ENCODE data around the gene TRPM4. TPM values are rescaled to one million over a fixed set of nuclear protein-coding genes. Genes with fewer than 3 reads are reported as not detected.

TRPM4 gene
- total RNA-seq, 2 experiments from 2014 or later = 20.9 to 44.2 TPM

DNA sequence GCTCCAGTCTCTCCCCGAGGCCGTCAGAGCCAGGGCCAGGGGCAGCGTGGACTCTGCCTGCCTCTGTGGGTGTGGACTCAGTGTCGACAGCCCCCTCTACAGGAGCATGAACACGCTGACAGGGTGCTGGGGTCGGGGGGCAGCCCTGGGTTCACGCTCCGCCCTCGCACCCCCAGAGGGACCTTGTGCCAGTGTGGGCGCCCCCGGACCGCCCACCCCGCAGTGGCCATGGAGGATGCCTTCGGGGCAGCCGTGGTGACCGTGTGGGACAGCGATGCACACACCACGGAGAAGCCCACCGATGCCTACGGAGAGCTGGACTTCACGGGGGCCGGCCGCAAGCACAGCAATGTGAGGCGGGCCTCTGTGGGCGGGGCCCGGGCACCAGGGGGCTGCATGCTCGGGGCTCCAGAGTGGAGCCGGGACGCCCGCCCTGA lies 8.3 kb downstream of the TRPM4 start:
- no TSS peak for BruUV-seq (replicated peaks)
- Histone ChIP-seq H3K4me3 (ENCODE audit: low read depth, low read length, poor library complexity, severe bottlenecking) (no peak overlapping the region), H3K36me3 (ENCODE audit: insufficient read depth, low read length) (no peaks in the 10 kb centered on the region), H2AFZ (ENCODE audit: low read length) (no peak overlapping the region), H3K9me2 (ENCODE audit: insufficient read depth, low read length) (no peaks in the 10 kb centered on the region), H4K20me1 (ENCODE audit: insufficient read depth, low read length) (no peaks in the 10 kb centered on the region), H3K4me2 (ENCODE audit: low read length) (no peak overlapping the region), H3K27ac (ENCODE audit: low read depth, low read length, poor library complexity, severe bottlenecking) (no peak overlapping the region), H3K79me2 (ENCODE audit: insufficient read depth, low read depth, low read length) (no peaks in the 10 kb centered on the region), H3K4me1 (ENCODE audit: insufficient read depth, low read length, poor library complexity, severe bottlenecking) (no peaks in the 10 kb centered on the region), H3K9me3 (ENCODE audit: low read length) (no peaks in the 10 kb centered on the region)
- DNase-seq (ENCODE audit: low spot score) = no peak
- ChIA-PET POLR2A (no interaction called here), CTCF (ENCODE audit: unreplicated experiment) (no interaction called here)
- intact Hi-C loops (cut with micrococcal nuclease; ENCODE audit: unreplicated experiment) = no loop called here
- no peak for TF ChIP-seq EZH2phosphoT487 (IDR thresholded peaks at IDR 0.05; ENCODE audit: borderline replicate concordance, low read depth, low read length)
- TF ChIP-seq, protein P1, sequence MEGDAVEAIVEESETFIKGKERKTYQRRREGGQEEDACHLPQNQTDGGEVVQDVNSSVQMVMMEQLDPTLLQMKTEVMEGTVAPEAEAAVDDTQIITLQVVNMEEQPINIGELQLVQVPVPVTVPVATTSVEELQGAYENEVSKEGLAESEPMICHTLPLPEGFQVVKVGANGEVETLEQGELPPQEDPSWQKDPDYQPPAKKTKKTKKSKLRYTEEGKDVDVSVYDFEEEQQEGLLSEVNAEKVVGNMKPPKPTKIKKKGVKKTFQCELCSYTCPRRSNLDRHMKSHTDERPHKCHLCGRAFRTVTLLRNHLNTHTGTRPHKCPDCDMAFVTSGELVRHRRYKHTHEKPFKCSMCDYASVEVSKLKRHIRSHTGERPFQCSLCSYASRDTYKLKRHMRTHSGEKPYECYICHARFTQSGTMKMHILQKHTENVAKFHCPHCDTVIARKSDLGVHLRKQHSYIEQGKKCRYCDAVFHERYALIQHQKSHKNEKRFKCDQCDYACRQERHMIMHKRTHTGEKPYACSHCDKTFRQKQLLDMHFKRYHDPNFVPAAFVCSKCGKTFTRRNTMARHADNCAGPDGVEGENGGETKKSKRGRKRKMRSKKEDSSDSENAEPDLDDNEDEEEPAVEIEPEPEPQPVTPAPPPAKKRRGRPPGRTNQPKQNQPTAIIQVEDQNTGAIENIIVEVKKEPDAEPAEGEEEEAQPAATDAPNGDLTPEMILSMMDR (conservative IDR thresholded peaks at IDR 0.05; ENCODE audit: low read length) = no peak

GRCh38 chr19:49167857-49168409 lies 10.3 kb downstream of the TRPM4 start:
- no peaks in the 10 kb centered on the region for H3K9me3 ChIP-seq (ENCODE audit: low read length)
- no peaks in the 10 kb centered on the region for H3K79me2 ChIP-seq (ENCODE audit: insufficient read depth, low read depth, low read length)
- ChIA-PET CTCF (ENCODE audit: unreplicated experiment) (no interaction called here), POLR2A (no interaction called here)
- no peak for DNase-seq (ENCODE audit: low spot score)
- no TSS peak for BruUV-seq (replicated peaks)
- H4K20me1 ChIP-seq (ENCODE audit: insufficient read depth, low read length) = no peaks in the 10 kb centered on the region
- H3K4me2 ChIP-seq (ENCODE audit: low read length) = no peak overlapping the region
- no peak for TF ChIP-seq EZH2phosphoT487 (IDR thresholded peaks at IDR 0.05; ENCODE audit: borderline replicate concordance, low read depth, low read length)
- TF ChIP-seq, protein P1 (conservative IDR thresholded peaks at IDR 0.05; ENCODE audit: low read length) = no peak
- no peak overlapping the region for H3K27ac ChIP-seq (ENCODE audit: low read depth, low read length, poor library complexity, severe bottlenecking)
- no peaks in the 10 kb centered on the region for H3K4me1 ChIP-seq (ENCODE audit: insufficient read depth, low read length, poor library complexity, severe bottlenecking)
- no peaks in the 10 kb centered on the region for H3K9me2 ChIP-seq (ENCODE audit: insufficient read depth, low read length)
- no peak overlapping the region for H2AFZ ChIP-seq (ENCODE audit: low read length)
- no peak overlapping the region for H3K4me3 ChIP-seq (ENCODE audit: low read depth, low read length, poor library complexity, severe bottlenecking)
- intact Hi-C loops (cut with micrococcal nuclease; ENCODE audit: unreplicated experiment) = no loop called here
- H3K36me3 ChIP-seq (ENCODE audit: insufficient read depth, low read length) = no peaks in the 10 kb centered on the region

GRCh38 chr19:49168421-49168820 lies 10.8 kb downstream of the TRPM4 start:
- Histone ChIP-seq H3K27ac (ENCODE audit: low read depth, low read length, poor library complexity, severe bottlenecking) (no peak overlapping the region), H3K9me2 (ENCODE audit: insufficient read depth, low read length) (no peaks in the 10 kb centered on the region), H3K4me1 (ENCODE audit: insufficient read depth, low read length, poor library complexity, severe bottlenecking) (no peaks in the 10 kb centered on the region), H3K36me3 (ENCODE audit: insufficient read depth, low read length) (no peaks in the 10 kb centered on the region), H4K20me1 (ENCODE audit: insufficient read depth, low read length) (no peaks in the 10 kb centered on the region), H3K4me3 (ENCODE audit: low read depth, low read length, poor library complexity, severe bottlenecking) (no peak overlapping the region), H2AFZ (ENCODE audit: low read length) (no peak overlapping the region), H3K4me2 (ENCODE audit: low read length) (no peak overlapping the region), H3K79me2 (ENCODE audit: insufficient read depth, low read depth, low read length) (no peaks in the 10 kb centered on the region), H3K9me3 (ENCODE audit: low read length) (no peaks in the 10 kb centered on the region)
- POLR2A ChIA-PET = no interaction called here
- no peak for DNase-seq (ENCODE audit: low spot score)
- intact Hi-C loops (cut with micrococcal nuclease; ENCODE audit: unreplicated experiment) = no loop called here
- CTCF ChIA-PET (ENCODE audit: unreplicated experiment) = no interaction called here
- BruUV-seq (replicated peaks) = no TSS peak
- TF ChIP-seq, protein P1 (conservative IDR thresholded peaks at IDR 0.05; ENCODE audit: low read length) = no peak
- TF ChIP-seq EZH2phosphoT487 (IDR thresholded peaks at IDR 0.05; ENCODE audit: borderline replicate concordance, low read depth, low read length) = no peak

Data from OCI-LY7 (cell line).